COR-L47 (cell line): ENCODE measurements around the gene TES.
"Not testable (repeated sequence)": the region's sequence is repeated elsewhere in the genome, so short reads cannot be mapped to it uniquely, and the experiment has no call there.

Experiments used
- DNase-seq: peaks from one replicate; lab custom pipeline; 2025; lab: John Stamatoyannopoulos, UW

TES gene

GRCh38 chr7:116210345-116211005, at the start of gene TES:
TSS of gene TES (plus strand) at chr7:116210539. CDS start at chr7:116210708, 169 bp downstream.
- DNase-seq, result peak; percentile 65

- DNase-seq, result no peak
Observed at GRCh38 chr7:116161728-116162127, 48.6 kb upstream of the TES start.

GRCh38 chr7:116162254-116162653, 48.1 kb upstream of the TES start:
- DNase-seq, result no peak

- DNase-seq, result no peak
Observed at GRCh38 chr7:116162992-116163391, 47.3 kb upstream of the TES start.

- DNase-seq, result no peak
Observed at GRCh38 chr7:116164552-116165306, 45.6 kb upstream of the TES start.

GRCh38 chr7:116165717-116166116, 44.6 kb upstream of the TES start:
- no peak for DNase-seq

- DNase-seq, result no peak
Observed at GRCh38 chr7:116166156-116166555, 44.2 kb upstream of the TES start.

- DNase-seq, result no peak
Observed at GRCh38 chr7:116167177-116167576, 43.2 kb upstream of the TES start.

GRCh38 chr7:116169060-116169459, 41.3 kb upstream of the TES start:
- no peak for DNase-seq

GRCh38 chr7:116170180-116170579, 40.2 kb upstream of the TES start:
- DNase-seq, result no peak

GRCh38 chr7:116171094-116171493, 39.2 kb upstream of the TES start:
- DNase-seq, result no peak

GRCh38 chr7:116172353-116172752, 38.0 kb upstream of the TES start:
- no peak for DNase-seq

- DNase-seq, result peak; percentile 46
Observed at GRCh38 chr7:116173051-116174028, 37.0 kb upstream of the TES start.

GRCh38 chr7:116175095-116175494, 35.2 kb upstream of the TES start:
- DNase-seq, result not testable (repeated sequence)

GRCh38 chr7:116176226-116176625, 34.1 kb upstream of the TES start:
- no peak for DNase-seq

GRCh38 chr7:116177009-116177408, 33.3 kb upstream of the TES start:
- DNase-seq, result no peak

GRCh38 chr7:116180302-116180701, 30.0 kb upstream of the TES start:
- peak; percentile 50 for DNase-seq

GRCh38 chr7:116182023-116182422, 28.3 kb upstream of the TES start:
- no peak for DNase-seq

- DNase-seq, result no peak
Observed at GRCh38 chr7:116185450-116185849, 24.9 kb upstream of the TES start.

- DNase-seq, result no peak
Observed at GRCh38 chr7:116185956-116186355, 24.4 kb upstream of the TES start.

GRCh38 chr7:116187400-116187799, 22.9 kb upstream of the TES start:
- DNase-seq, result no peak

- no peak for DNase-seq
Observed at GRCh38 chr7:116193329-116194087, 16.8 kb upstream of the TES start.
